GM12872 (cell line): Measurements from ENCODE around the gene ZNF688.

Experiments used
- TF ChIP-seq, protein P1 (sequence below): IDR thresholded peaks from 3 replicates; pipeline ENCODE4 v1.5.1; 2011; ENCODE audit warnings: low read depth, mild to moderate bottlenecking, low read length, moderate library complexity; ENCODE audit not compliant: insufficient read depth

ZNF688 gene

DNA sequence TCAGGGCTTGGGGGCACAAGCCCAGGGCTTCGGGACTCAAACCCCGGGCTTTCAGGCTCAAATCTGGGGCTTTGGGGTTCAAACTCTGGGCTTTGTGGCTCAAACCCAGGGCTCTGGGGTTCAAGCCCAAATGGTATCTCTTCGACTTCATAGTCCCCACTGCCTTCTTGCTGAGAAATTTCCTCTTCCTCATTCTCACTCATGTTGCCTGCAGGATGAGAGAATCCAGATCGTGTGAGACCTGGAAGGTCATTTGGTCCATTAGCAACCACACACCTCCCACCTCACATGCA is 45.7 kb downstream of the ZNF688 start:
- TF ChIP-seq, protein P1, sequence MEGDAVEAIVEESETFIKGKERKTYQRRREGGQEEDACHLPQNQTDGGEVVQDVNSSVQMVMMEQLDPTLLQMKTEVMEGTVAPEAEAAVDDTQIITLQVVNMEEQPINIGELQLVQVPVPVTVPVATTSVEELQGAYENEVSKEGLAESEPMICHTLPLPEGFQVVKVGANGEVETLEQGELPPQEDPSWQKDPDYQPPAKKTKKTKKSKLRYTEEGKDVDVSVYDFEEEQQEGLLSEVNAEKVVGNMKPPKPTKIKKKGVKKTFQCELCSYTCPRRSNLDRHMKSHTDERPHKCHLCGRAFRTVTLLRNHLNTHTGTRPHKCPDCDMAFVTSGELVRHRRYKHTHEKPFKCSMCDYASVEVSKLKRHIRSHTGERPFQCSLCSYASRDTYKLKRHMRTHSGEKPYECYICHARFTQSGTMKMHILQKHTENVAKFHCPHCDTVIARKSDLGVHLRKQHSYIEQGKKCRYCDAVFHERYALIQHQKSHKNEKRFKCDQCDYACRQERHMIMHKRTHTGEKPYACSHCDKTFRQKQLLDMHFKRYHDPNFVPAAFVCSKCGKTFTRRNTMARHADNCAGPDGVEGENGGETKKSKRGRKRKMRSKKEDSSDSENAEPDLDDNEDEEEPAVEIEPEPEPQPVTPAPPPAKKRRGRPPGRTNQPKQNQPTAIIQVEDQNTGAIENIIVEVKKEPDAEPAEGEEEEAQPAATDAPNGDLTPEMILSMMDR = no peak

DNA sequence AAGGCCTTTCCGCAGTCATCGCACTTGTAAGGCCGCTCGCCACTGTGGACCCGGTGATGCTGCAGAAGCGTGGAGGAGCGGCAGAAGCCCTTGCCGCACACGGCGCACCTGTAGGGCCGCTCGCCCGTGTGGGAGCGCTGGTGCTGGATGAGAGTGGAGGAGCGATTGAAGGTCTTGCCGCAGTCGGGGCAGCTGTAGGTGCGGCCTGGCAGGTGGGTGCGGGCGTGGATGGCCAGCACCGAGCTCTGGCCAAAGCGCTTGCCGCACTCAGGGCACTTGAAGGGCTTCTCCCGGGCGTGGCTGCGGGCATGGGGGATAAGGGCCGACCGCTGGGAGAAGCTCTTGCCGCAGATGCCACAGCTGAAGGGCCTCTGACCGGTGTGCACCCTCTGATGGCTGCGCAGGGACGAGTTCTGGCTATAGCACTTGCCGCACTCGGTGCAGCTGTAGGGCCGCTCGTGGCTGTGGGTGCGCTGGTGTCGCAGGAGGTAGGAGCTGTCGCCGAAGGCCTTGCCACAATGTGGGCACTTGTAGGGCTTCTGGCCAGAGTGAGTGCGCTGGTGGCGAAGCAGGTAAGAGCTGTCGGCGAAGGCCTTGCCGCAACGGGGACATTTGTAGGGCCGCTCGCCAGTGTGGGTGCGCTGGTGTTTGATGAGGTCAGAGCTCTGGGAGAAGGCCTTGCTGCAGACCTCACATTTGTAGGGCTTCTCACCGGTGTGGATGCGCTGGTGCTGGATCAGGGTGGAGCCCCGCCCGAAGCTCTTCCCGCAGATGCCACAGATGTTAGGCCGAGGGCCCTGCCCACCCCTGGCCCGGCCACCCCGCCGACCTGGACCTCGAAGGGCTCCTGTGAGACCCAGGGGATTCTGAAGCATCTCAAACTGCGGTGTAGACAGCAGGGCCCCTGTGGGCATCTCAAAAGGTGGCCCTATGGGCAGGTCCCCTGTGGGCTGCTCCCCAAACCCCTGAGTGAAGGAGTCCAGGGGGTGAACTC is 46.6 kb downstream of the ZNF688 start:
- TF ChIP-seq, protein P1 = no peak

- TF ChIP-seq, protein P1 = no peak
These were observed 47.5 kb downstream of the ZNF688 start for GRCh38 chr16:30523768-30524574.

DNA sequence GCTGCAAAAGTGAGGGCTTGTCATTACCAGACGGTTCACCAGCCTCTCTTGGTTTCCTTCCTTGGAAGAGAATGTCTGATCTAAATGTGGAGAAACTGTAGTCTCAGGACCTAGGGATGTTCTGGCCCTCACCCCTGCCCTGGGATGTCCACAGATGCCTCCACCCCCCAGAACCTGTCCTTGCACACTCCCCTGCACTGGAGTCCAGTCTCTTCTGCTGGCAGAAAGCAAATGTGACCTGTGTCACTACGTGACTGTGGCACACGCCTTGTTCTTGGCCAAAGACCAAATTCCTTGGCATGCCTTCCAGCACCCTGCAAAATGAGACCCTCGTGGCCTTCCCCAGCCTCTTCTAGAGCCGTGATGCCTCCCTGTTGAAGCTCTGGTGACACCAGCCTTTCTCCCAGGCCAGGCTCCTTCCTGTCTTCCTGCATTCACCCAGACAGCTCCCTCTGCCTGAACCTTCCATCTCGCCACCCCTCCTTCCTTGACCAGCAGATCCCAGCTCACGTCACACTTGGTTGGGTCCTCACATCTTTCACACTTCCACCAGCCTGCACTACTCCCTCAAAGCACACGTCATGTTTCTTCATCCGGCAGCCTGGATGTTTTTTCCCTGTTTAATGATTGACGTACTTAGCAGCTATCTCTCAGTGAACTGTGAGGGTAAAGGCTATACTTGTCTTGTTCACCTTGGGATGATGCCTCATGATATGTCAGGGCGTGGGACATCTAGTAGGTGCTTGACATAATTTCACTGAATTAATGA is 49.5 kb downstream of the ZNF688 start:
- TF ChIP-seq, protein P1 = no peak

DNA sequence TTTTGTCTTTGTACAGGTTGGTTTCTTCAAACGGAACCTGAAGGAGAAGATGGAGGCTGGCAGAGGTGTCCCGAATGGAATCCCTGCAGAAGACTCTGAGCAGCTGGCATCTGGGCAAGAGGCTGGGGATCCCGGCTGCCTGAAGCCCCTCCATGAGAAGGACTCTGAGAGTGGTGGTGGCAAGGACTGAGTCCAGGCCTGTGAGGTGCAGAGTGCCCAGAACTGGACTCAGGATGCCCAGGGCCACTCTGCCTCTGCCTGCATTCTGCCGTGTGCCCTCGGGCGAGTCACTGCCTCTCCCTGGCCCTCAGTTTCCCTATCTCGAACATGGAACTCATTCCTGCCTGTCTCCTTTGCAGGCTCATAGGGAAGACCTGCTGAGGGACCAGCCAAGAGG is 50.0 kb downstream of the ZNF688 start:
- TF ChIP-seq, protein P1 = no peak
